GM12878 (cell line): ENCODE data around the gene UBE2D1.

Experiments used
- CTCF ChIP-seq, 3 experiments: IDR thresholded peaks in 2 of 3; conservative IDR thresholded peaks in 1 of 3; 2 replicates each; pipeline ENCODE4 v1.5.1; 2011; ENCODE audit warnings: low read depth in 3 of 3, low read length in 3 of 3, mild to moderate bottlenecking in 3 of 3, control low read depth in 2 of 3, moderate library complexity in 2 of 3, inconsistent platforms in 1 of 3, mixed read lengths in 1 of 3; ENCODE audit not compliant: control insufficient read depth in 2 of 3, insufficient read depth in 1 of 3; ENCODE audit errors: extremely low read depth in 1 of 3
- EP300 ChIP-seq, 2 experiments: fragments of 150-350 bp in 1 of 2; IDR thresholded peaks; 2 replicates each; pipeline ENCODE4 v1.6.1; 2011 to 2012; ENCODE audit warnings: low read depth in 2 of 2, low read length in 2 of 2, borderline replicate concordance in 1 of 2, improper control_type of control experiment in 1 of 2, inconsistent platforms in 1 of 2; ENCODE audit not compliant: control insufficient read depth in 1 of 2
- KLF5 ChIP-seq: fragments of 450-650 bp; IDR thresholded peaks from 2 replicates; pipeline ENCODE4 v1.6.1; 2014; ENCODE audit warnings: mild to moderate bottlenecking; ENCODE audit not compliant: partially characterized antibody
- NFYB ChIP-seq: IDR thresholded peaks from 2 replicates; pipeline ENCODE4 v1.6.1; 2011; ENCODE audit warnings: low read depth, mild to moderate bottlenecking, low read length, improper control_type of control experiment, moderate library complexity; ENCODE audit not compliant: insufficient read depth
- NR2F1 ChIP-seq: fragments of 450-650 bp; conservative IDR thresholded peaks from 2 replicates; pipeline ENCODE4 v1.6.1; 2017; ENCODE audit warnings: mild to moderate bottlenecking
- POLR2A ChIP-seq: IDR thresholded peaks from 2 replicates; pipeline ENCODE4 v1.6.1; 2011; ENCODE audit warnings: low read depth, mild to moderate bottlenecking, low read length
- POLR2AphosphoS2 ChIP-seq: IDR thresholded peaks from 2 replicates; pipeline ENCODE4 v1.6.1; 2011; ENCODE audit warnings: low read depth, mild to moderate bottlenecking, low read length, improper control_type of control experiment, moderate library complexity
- POLR2AphosphoS5 ChIP-seq: IDR thresholded peaks from 2 replicates; pipeline ENCODE4 v1.6.1; 2011; ENCODE audit warnings: mild to moderate bottlenecking, low read length, inconsistent platforms
- SMAD1 ChIP-seq: fragments of 450-650 bp; IDR thresholded peaks from 2 replicates; pipeline ENCODE4 v1.6.1; 2018; ENCODE audit warnings: mild to moderate bottlenecking, low read depth; ENCODE audit not compliant: partially characterized antibody
- SRF ChIP-seq, 2 experiments: IDR thresholded peaks; 2 replicates each; pipeline ENCODE4 v1.6.1; 2011; ENCODE audit warnings: low read depth in 2 of 2, low read length in 2 of 2, mild to moderate bottlenecking in 1 of 2, moderate library complexity in 1 of 2
- ZNF687 ChIP-seq: fragments of 450-650 bp; IDR thresholded peaks from 2 replicates; pipeline ENCODE4 v1.6.1; 2017; ENCODE audit warnings: mild to moderate bottlenecking, moderate library complexity
- TF ChIP-seq, protein P1 (sequence below): IDR thresholded peaks from 2 replicates; pipeline ENCODE4 v1.6.1; 2012; ENCODE audit warnings: low read depth, low read length, improper control_type of control experiment
- TF ChIP-seq, protein P2 (sequence below): fragments of 450-650 bp; IDR thresholded peaks from 2 replicates; pipeline ENCODE4 v1.6.1; 2018; ENCODE audit warnings: borderline replicate concordance, mild to moderate bottlenecking; ENCODE audit not compliant: partially characterized antibody
- TF ChIP-seq, protein P3 (sequence below): IDR thresholded peaks from 2 replicates; pipeline ENCODE4 v1.6.1; 2011; ENCODE audit warnings: low read depth, mild to moderate bottlenecking, low read length, moderate library complexity, borderline replicate concordance; ENCODE audit errors: extremely low read depth

DNA sequence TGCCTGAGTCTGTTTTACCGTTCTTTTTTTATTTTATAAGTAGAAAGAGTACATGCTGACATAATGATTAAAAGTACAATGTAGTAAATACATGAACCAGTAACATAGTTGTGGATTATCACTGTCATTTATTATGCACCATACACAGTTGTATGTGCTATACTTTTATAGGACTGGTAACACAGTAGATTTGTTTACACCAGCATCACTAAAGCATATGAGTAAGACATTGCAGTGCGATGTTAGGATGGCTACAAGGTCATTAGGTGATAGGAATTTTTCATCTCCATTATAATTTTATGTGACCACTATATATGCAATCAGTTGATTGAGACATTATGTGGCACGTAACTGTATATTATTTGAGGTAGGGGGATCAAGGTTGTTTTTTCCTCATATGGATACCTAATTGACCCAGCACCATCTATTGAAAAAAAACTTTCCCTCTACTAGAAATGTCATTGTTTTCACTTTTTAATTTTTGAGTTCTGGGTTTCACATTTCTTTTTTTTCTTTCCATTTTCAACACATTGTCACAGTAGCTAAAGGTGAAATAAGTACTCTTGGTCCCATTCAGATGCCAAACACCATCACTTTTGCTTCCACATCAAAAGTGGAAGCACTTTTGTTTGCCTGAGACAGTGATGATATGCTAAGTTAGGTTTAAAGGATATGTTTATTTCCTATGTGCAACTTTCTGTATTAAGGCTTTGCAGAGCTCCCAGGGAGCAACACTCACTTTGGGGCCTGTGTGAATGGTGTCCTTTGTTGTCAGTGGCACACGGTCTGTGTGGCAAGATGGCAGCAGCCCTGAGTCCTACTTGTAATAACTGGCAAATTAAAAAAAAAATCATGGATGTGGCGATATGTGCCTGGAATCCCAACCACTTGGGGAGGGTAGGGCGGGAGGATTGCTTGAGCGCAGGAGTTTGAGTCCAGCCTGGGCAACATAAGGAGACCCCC, 17.1 kb downstream of the UBE2D1 start:
- TF ChIP-seq EP300 (IDR thresholded peaks at IDR 0.05; ENCODE audit: borderline replicate concordance in 1 of 2, control insufficient read depth in 1 of 2, low read depth in 2 of 2, low read length in 2 of 2) (no peak), NR2F1 (no peak), POLR2AphosphoS5 (no peak), CTCF (IDR thresholded peaks at IDR 0.05 in 2 of 3, conservative IDR thresholded peaks at IDR 0.05 in 1 of 3; ENCODE audit: control insufficient read depth in 2 of 3, extremely low read depth in 1 of 3, insufficient read depth in 1 of 3, low read depth in 3 of 3, low read length in 3 of 3) (no peak), SMAD1 (no peak), POLR2AphosphoS2 (no peak), ZNF687 (no peak), SRF (IDR thresholded peaks at IDR 0.05; ENCODE audit: low read depth in 2 of 2, low read length in 2 of 2) (no peak), KLF5 (no peak), NFYB (no peak), POLR2A (no peak)
- TF ChIP-seq, protein P1, sequence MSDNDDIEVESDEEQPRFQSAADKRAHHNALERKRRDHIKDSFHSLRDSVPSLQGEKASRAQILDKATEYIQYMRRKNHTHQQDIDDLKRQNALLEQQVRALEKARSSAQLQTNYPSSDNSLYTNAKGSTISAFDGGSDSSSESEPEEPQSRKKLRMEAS = no peak
- TF ChIP-seq, protein P2, sequence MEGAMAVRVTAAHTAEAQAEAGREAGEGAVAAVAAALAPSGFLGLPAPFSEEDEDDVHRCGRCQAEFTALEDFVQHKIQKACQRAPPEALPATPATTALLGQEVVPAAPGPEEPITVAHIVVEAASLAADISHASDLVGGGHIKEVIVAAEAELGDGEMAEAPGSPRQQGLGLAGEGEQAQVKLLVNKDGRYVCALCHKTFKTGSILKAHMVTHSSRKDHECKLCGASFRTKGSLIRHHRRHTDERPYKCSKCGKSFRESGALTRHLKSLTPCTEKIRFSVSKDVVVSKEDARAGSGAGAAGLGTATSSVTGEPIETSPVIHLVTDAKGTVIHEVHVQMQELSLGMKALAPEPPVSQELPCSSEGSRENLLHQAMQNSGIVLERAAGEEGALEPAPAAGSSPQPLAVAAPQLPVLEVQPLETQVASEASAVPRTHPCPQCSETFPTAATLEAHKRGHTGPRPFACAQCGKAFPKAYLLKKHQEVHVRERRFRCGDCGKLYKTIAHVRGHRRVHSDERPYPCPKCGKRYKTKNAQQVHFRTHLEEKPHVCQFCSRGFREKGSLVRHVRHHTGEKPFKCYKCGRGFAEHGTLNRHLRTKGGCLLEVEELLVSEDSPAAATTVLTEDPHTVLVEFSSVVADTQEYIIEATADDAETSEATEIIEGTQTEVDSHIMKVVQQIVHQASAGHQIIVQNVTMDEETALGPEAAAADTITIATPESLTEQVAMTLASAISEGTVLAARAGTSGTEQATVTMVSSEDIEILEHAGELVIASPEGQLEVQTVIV = no peak
- TF ChIP-seq, protein P3, sequence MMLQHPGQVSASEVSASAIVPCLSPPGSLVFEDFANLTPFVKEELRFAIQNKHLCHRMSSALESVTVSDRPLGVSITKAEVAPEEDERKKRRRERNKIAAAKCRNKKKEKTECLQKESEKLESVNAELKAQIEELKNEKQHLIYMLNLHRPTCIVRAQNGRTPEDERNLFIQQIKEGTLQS = no peak
